HG03060 (cell line): ENCODE data around the gene ZNF638.

Source experiments
- ATAC-seq: cut with Tn5 transposase; IDR thresholded peaks from one replicate; pipeline ENCODE4 v1.9.1; 2021; ENCODE audit warnings: low read depth, moderate number of reproducible peaks; ENCODE audit not compliant: unreplicated experiment

ZNF638 gene

GRCh38 chr2:71454221-71455010, 122.8 kb downstream of the ZNF638 start:
- no peak for ATAC-seq

- ATAC-seq = no peak
Observed at GRCh38 chr2:71455011-71455740, 123.6 kb downstream of the ZNF638 start.

- ATAC-seq = no peak
Observed at GRCh38 chr2:71455741-71456569, 124.4 kb downstream of the ZNF638 start.

- no peak for ATAC-seq
Observed at GRCh38 chr2:71456617-71457016, 125.0 kb downstream of the ZNF638 start.

- ATAC-seq = no peak
Observed at GRCh38 chr2:71457123-71457915, 125.7 kb downstream of the ZNF638 start.

- ATAC-seq = no peak
Observed at GRCh38 chr2:71457923-71458322, 126.3 kb downstream of the ZNF638 start.

- no peak for ATAC-seq
Observed at GRCh38 chr2:71458413-71459083, 127.0 kb downstream of the ZNF638 start.

- no peak for ATAC-seq
Observed at GRCh38 chr2:71459084-71459431, 127.5 kb downstream of the ZNF638 start.

- ATAC-seq = no peak
Observed at GRCh38 chr2:71460056-71460455, 128.5 kb downstream of the ZNF638 start.

GRCh38 chr2:71460595-71461303, 129.2 kb downstream of the ZNF638 start:
- ATAC-seq = no peak

GRCh38 chr2:71461304-71461671, 129.7 kb downstream of the ZNF638 start:
- no peak for ATAC-seq

GRCh38 chr2:71462056-71462605, 130.5 kb downstream of the ZNF638 start:
- ATAC-seq = no peak

- no peak for ATAC-seq
Observed at GRCh38 chr2:71462641-71463341, 131.2 kb downstream of the ZNF638 start.

- no peak for ATAC-seq
Observed at GRCh38 chr2:71463342-71463654, 131.7 kb downstream of the ZNF638 start.

- no peak for ATAC-seq
Observed at GRCh38 chr2:71464389-71464788, 132.8 kb downstream of the ZNF638 start.

GRCh38 chr2:71465356-71465755, 133.8 kb downstream of the ZNF638 start:
- no peak for ATAC-seq

- ATAC-seq = no peak
Observed at GRCh38 chr2:71465961-71466300, 134.3 kb downstream of the ZNF638 start.

GRCh38 chr2:71466301-71467179, 135.0 kb downstream of the ZNF638 start:
- ATAC-seq = no peak
